SK-N-SH treated with all-trans-retinoic acid at 6 μM for 48 hours (cell line): ENCODE data around the gene FNIP2.
"Not testable (repeated sequence)": the region's sequence is repeated elsewhere in the genome, so short reads cannot be mapped to it uniquely, and the experiment has no call there.

Source experiments
- ATAC-seq: fragments of 200-7000 bp; cut with Tn5 transposase; 3 replicates; pipeline ENCODE4 v1.9.1; 2020; ENCODE audit warnings: mild to moderate bottlenecking, moderate library complexity
- ARNTL ChIP-seq: fragments of 450-650 bp; formaldehyde crosslinking; IDR thresholded peaks from 2 replicates; pipeline ENCODE4 v1.5.0; 2020; ENCODE audit warnings: low read depth, mild to moderate bottlenecking, moderate library complexity, borderline replicate concordance
- BACH2 ChIP-seq: fragments of 250-450 bp; sonication (Bioruptor Pico); IDR thresholded peaks from 2 replicates; pipeline ENCODE4 v1.9.0; 2021; ENCODE audit warnings: mild to moderate bottlenecking, borderline replicate concordance
- CSDC2 ChIP-seq: fragments of 250-450 bp; sonication (Bioruptor Pico); IDR thresholded peaks from 2 replicates; pipeline ENCODE4 v1.5.0; 2020; ENCODE audit warnings: mild to moderate bottlenecking, moderate library complexity
- ESRRG ChIP-seq: fragments of 250-450 bp; sonication (Bioruptor Pico); IDR thresholded peaks from 2 replicates; pipeline ENCODE4 v1.6.1; 2021; ENCODE audit warnings: mild to moderate bottlenecking
- GLIS3 ChIP-seq: fragments of 250-450 bp; sonication (Bioruptor Pico); IDR thresholded peaks from 2 replicates; pipeline ENCODE4 v1.5.0; 2020; ENCODE audit warnings: mild to moderate bottlenecking, moderate library complexity
- ISL1 ChIP-seq: fragments of 250-450 bp; sonication (Bioruptor Pico); IDR thresholded peaks from 2 replicates; pipeline ENCODE4 v2.1.2; 2022; ENCODE audit warnings: mild to moderate bottlenecking, moderate library complexity
- OSR1 ChIP-seq: fragments of 250-450 bp; sonication (Bioruptor Pico); IDR thresholded peaks from 2 replicates; pipeline ENCODE4 v1.8.0; 2022; ENCODE audit warnings: moderate library complexity, mild to moderate bottlenecking, inconsistent platforms
- PPARA ChIP-seq: fragments of 250-450 bp; sonication (Bioruptor Pico); IDR thresholded peaks from 2 replicates; pipeline ENCODE4 v1.5.0; 2020; ENCODE audit warnings: mild to moderate bottlenecking, borderline replicate concordance
- RARB ChIP-seq: fragments of 250-450 bp; sonication (Bioruptor Pico); IDR thresholded peaks from 2 replicates; pipeline ENCODE4 v1.8.0; 2021; ENCODE audit warnings: mild to moderate bottlenecking, moderate library complexity
- SNAI2 ChIP-seq: fragments of 250-450 bp; sonication (Bioruptor Pico); IDR thresholded peaks from 2 replicates; pipeline ENCODE4 v1.5.0; 2020; ENCODE audit warnings: mild to moderate bottlenecking, moderate library complexity
- TCF4 ChIP-seq: fragments of 250-450 bp; sonication (Bioruptor Pico); IDR thresholded peaks from 2 replicates; pipeline ENCODE4 v1.8.0; 2021; ENCODE audit warnings: mild to moderate bottlenecking, moderate library complexity, borderline replicate concordance
- TOX ChIP-seq: fragments of 250-450 bp; sonication (Bioruptor Pico); IDR thresholded peaks from 2 replicates; pipeline ENCODE4 v1.8.0; 2021; ENCODE audit warnings: mild to moderate bottlenecking, moderate library complexity, borderline replicate concordance
- ZC3H10 ChIP-seq: fragments of 250-450 bp; sonication (Bioruptor Pico); IDR thresholded peaks from 2 replicates; pipeline ENCODE4 v1.5.1; 2021; ENCODE audit warnings: mild to moderate bottlenecking, moderate library complexity
- ZFP3 ChIP-seq: fragments of 250-450 bp; sonication (Bioruptor Pico); IDR thresholded peaks from 2 replicates; pipeline ENCODE4 v1.5.0; 2020; ENCODE audit warnings: mild to moderate bottlenecking, moderate library complexity
- ZFP30 ChIP-seq: fragments of 450-650 bp; formaldehyde crosslinking; IDR thresholded peaks from 2 replicates; pipeline ENCODE4 v1.5.0; 2022; ENCODE audit warnings: mild to moderate bottlenecking, moderate library complexity
- ZNF565 ChIP-seq: fragments of 450-650 bp; formaldehyde crosslinking; conservative IDR thresholded peaks from 2 replicates; pipeline ENCODE4 v1.5.0; 2020; ENCODE audit warnings: low read depth, mild to moderate bottlenecking, moderate library complexity
- ZNF70 ChIP-seq: fragments of 450-650 bp; formaldehyde crosslinking; IDR thresholded peaks from 2 replicates; pipeline ENCODE4 v1.5.0; 2020; ENCODE audit warnings: mild to moderate bottlenecking, moderate library complexity
- ZNF8 ChIP-seq: fragments of 450-650 bp; formaldehyde crosslinking; IDR thresholded peaks from 2 replicates; pipeline ENCODE4 v1.5.0; 2020; ENCODE audit warnings: mild to moderate bottlenecking, moderate library complexity
- TF ChIP-seq, protein P1 (sequence below): fragments of 250-450 bp; sonication (Bioruptor Pico); IDR thresholded peaks from 2 replicates; pipeline ENCODE4 v1.5.1; 2021; ENCODE audit warnings: mild to moderate bottlenecking, moderate library complexity
- TF ChIP-seq, protein P2 (sequence below): fragments of 250-450 bp; sonication (Bioruptor Pico); IDR thresholded peaks from 2 replicates; pipeline ENCODE4 v1.8.0; 2021; ENCODE audit warnings: low read depth, mild to moderate bottlenecking, moderate library complexity, borderline replicate concordance
- TF ChIP-seq, protein P3 (sequence below): fragments of 250-450 bp; sonication (Bioruptor Pico); IDR thresholded peaks from 2 replicates; pipeline ENCODE4 v1.8.0; 2020; ENCODE audit warnings: mild to moderate bottlenecking, moderate library complexity, borderline replicate concordance
- TF ChIP-seq, protein P4 (sequence below): fragments of 250-450 bp; sonication (Bioruptor Pico); IDR thresholded peaks from 2 replicates; pipeline ENCODE4 v1.5.0; 2020; ENCODE audit warnings: mild to moderate bottlenecking, moderate library complexity

The FNIP2 gene

DNA sequence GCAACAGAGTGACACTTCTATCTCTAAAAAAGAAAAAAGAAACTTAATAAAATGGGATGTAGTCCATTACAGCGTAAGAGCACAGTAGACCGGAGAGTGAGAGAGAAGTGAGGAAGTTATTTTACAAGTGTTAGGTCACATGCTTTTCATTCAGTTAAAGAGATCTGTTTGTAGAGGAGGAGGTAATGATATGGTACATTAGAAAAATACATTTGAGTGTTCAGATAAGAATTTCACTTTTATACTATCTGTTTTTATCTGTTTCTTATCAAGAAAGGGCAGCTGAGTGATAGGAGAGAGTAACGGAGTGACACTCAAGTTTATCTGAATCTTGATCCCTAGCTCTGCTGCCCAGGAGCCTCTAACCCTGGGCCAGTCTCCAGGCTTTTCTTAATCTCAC, 38.9 kb downstream of the FNIP2 start:
- TF ChIP-seq BACH2 (CRISPR knock-in tag) (no peak), OSR1 (CRISPR knock-in tag) (no peak), RARB (CRISPR knock-in tag) (no peak), SNAI2 (CRISPR knock-in tag) (no peak), ZNF565 (CRISPR knock-in tag) (no peak), ZNF70 (CRISPR knock-in tag) (no peak), PPARA (CRISPR knock-in tag) (no peak), ZC3H10 (no peak), ARNTL (CRISPR knock-in tag) (no peak), ZFP3 (CRISPR knock-in tag) (no peak), TCF4 (CRISPR knock-in tag) (no peak), ZFP30 (CRISPR knock-in tag) (no peak), CSDC2 (CRISPR knock-in tag) (no peak), ZNF8 (CRISPR knock-in tag) (no peak), ISL1 (CRISPR knock-in tag) (no peak), ESRRG (CRISPR knock-in tag) (no peak)
- TF ChIP-seq, protein P1, sequence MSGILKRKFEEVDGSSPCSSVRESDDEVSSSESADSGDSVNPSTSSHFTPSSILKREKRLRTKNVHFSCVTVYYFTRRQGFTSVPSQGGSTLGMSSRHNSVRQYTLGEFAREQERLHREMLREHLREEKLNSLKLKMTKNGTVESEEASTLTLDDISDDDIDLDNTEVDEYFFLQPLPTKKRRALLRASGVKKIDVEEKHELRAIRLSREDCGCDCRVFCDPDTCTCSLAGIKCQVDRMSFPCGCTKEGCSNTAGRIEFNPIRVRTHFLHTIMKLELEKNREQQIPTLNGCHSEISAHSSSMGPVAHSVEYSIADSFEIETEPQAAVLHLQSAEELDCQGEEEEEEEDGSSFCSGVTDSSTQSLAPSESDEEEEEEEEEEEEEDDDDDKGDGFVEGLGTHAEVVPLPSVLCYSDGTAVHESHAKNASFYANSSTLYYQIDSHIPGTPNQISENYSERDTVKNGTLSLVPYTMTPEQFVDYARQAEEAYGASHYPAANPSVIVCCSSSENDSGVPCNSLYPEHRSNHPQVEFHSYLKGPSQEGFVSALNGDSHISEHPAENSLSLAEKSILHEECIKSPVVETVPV (CRISPR knock-in tag): no peak
- TF ChIP-seq, all 23 proteins: peak for 0

DNA sequence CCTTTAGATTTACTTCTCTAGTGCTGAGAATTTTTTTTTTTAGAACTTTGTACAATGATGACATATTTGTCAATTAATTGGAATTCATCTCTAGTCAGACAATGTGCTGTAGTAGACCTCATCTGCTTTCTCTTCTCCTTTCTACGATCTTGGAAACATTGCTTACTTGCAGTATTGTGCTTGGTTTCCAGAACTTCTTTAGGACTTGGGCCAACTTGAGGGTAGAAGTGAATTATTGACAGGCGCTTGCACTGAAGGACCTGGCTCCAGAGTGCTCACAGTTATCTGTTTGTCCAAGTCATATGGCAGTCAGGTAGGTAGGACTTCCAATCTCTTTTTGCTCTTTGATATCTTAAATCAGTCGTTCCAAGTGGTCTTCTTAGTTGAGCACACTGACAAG, 39.6 kb downstream of the FNIP2 start:
- ATAC-seq: no peak
- TF ChIP-seq, protein P2, sequence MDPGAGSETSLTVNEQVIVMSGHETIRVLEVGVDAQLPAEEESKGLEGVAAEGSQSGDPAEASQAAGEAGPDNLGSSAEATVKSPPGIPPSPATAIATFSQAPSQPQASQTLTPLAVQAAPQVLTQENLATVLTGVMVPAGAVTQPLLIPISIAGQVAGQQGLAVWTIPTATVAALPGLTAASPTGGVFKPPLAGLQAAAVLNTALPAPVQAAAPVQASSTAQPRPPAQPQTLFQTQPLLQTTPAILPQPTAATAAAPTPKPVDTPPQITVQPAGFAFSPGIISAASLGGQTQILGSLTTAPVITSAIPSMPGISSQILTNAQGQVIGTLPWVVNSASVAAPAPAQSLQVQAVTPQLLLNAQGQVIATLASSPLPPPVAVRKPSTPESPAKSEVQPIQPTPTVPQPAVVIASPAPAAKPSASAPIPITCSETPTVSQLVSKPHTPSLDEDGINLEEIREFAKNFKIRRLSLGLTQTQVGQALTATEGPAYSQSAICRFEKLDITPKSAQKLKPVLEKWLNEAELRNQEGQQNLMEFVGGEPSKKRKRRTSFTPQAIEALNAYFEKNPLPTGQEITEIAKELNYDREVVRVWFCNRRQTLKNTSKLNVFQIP (CRISPR knock-in tag): no peak
- TF ChIP-seq ZFP3 (CRISPR knock-in tag): no peak
- no peak for TF ChIP-seq ZNF70 (CRISPR knock-in tag)
- TF ChIP-seq, protein P3, sequence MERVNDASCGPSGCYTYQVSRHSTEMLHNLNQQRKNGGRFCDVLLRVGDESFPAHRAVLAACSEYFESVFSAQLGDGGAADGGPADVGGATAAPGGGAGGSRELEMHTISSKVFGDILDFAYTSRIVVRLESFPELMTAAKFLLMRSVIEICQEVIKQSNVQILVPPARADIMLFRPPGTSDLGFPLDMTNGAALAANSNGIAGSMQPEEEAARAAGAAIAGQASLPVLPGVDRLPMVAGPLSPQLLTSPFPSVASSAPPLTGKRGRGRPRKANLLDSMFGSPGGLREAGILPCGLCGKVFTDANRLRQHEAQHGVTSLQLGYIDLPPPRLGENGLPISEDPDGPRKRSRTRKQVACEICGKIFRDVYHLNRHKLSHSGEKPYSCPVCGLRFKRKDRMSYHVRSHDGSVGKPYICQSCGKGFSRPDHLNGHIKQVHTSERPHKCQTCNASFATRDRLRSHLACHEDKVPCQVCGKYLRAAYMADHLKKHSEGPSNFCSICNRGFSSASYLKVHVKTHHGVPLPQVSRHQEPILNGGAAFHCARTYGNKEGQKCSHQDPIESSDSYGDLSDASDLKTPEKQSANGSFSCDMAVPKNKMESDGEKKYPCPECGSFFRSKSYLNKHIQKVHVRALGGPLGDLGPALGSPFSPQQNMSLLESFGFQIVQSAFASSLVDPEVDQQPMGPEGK (CRISPR knock-in tag): no peak
- TF ChIP-seq, protein P4, sequence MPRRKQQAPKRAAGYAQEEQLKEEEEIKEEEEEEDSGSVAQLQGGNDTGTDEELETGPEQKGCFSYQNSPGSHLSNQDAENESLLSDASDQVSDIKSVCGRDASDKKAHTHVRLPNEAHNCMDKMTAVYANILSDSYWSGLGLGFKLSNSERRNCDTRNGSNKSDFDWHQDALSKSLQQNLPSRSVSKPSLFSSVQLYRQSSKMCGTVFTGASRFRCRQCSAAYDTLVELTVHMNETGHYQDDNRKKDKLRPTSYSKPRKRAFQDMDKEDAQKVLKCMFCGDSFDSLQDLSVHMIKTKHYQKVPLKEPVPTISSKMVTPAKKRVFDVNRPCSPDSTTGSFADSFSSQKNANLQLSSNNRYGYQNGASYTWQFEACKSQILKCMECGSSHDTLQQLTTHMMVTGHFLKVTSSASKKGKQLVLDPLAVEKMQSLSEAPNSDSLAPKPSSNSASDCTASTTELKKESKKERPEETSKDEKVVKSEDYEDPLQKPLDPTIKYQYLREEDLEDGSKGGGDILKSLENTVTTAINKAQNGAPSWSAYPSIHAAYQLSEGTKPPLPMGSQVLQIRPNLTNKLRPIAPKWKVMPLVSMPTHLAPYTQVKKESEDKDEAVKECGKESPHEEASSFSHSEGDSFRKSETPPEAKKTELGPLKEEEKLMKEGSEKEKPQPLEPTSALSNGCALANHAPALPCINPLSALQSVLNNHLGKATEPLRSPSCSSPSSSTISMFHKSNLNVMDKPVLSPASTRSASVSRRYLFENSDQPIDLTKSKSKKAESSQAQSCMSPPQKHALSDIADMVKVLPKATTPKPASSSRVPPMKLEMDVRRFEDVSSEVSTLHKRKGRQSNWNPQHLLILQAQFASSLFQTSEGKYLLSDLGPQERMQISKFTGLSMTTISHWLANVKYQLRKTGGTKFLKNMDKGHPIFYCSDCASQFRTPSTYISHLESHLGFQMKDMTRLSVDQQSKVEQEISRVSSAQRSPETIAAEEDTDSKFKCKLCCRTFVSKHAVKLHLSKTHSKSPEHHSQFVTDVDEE (CRISPR knock-in tag): no peak
- TF ChIP-seq ZNF565 (CRISPR knock-in tag): no peak
- no peak for TF ChIP-seq ESRRG (CRISPR knock-in tag)
- TF ChIP-seq BACH2 (CRISPR knock-in tag): no peak
- TF ChIP-seq, protein P1 (CRISPR knock-in tag): no peak
- no peak for TF ChIP-seq TOX (CRISPR knock-in tag)
- TF ChIP-seq TCF4 (CRISPR knock-in tag): no peak
- no peak for TF ChIP-seq ISL1 (CRISPR knock-in tag)
- no peak for TF ChIP-seq ZC3H10
- TF ChIP-seq OSR1 (CRISPR knock-in tag): no peak
- TF ChIP-seq GLIS3 (CRISPR knock-in tag): no peak

More for the DNA sequence above, 38.9 kb downstream of the FNIP2 start:
- no peak for ATAC-seq

DNA sequence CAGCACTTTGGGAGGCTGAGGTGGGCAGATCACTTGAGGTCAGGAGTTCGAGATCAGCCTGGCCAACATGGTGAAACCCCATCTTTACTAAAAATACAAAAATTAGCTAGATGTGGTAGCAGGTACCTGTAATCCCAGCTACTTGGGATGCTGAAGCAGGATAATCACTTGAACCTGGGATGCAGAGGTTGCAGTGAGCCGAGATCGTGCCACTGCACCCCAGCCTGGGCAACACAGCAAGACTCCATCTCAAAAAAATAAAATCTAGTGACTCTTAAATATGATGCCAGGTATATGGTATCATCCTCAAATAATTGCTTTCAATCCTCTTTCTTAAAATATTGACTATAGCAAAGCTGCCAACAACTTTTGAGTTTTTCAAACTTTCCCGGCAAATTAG, 40.4 kb downstream of the FNIP2 start:
- ATAC-seq: not testable (repeated sequence)
